Spleen (tissue), 7 donors: ENCODE measurements around the gene INIP.

Experiments
- CTCF ChIP-seq, 11 experiments: fragments of 200-600 bp in 7 of 11; fragments of 450-650 bp in 4 of 11; sonication (generic) in 4 of 11; IDR thresholded peaks in 8 of 11; conservative IDR thresholded peaks in 3 of 11; 1 replicate in 7 of 11; 2 replicates in 4 of 11; pipeline versions ENCODE4 v1.4.0 to v1.8.0; 2016 to 2021; ENCODE audit warnings: antibody characterized with exemption in 11 of 11, inconsistent platforms in 4 of 11, mild to moderate bottlenecking in 1 of 11
- POLR2A ChIP-seq, 3 donors: fragments of 450-650 bp; IDR thresholded peaks; one replicate each; pipeline ENCODE4 v1.5.1; 2017; ENCODE audit warnings: antibody characterized with exemption in 3 of 3, mild to moderate bottlenecking in 1 of 3
- POLR2AphosphoS5 ChIP-seq, 3 donors: sonication (generic); formaldehyde crosslinking; IDR thresholded peaks; one replicate each; pipeline ENCODE4 v1.5.1; 2017; ENCODE audit warnings: antibody characterized with exemption in 3 of 3
- donor health status: DM: no; HTN: no; CAD: no; lungs with moderate emphysema.
- donor health status: DM: no; HTN: no; CAD: no.
- donor health status: DM: no; HTN: no; CAD: no.

- TF ChIP-seq CTCF (IDR thresholded peaks at IDR 0.05 in 8 of 11, conservative IDR thresholded peaks at IDR 0.05 in 3 of 11) (no peak), POLR2AphosphoS5 (IDR thresholded peaks at IDR 0.05) (no peak), POLR2A (IDR thresholded peaks at IDR 0.05) (no peak)
These were observed 70.3 kb downstream of the INIP start for GRCh38 chr9:112647596-112647995.
